ENCODE measurements around the gene CHL1.

GRCh38 chr3:151614-152189 lies 44.9 kb upstream of the CHL1 start:
- TF ChIP-seq CTCF (IDR thresholded peaks at IDR 0.05) (no peak), POLR2A (IDR thresholded peaks at IDR 0.05) (no peak)

Measured in esophagus squamous epithelium (tissue), 4 donors.